ENCODE measurements around the gene CBY3. TPM values are rescaled to one million over a fixed set of nuclear protein-coding genes. Genes with fewer than 3 reads are reported as not detected.
"Not testable (repeated sequence)": the region's sequence is repeated elsewhere in the genome, so short reads cannot be mapped to it uniquely, and the experiment has no call there.

The CBY3 gene
- polyA plus RNA-seq, 1 donor (not counting 4 experiments of a cell fraction or from before 2014, with no cell fraction given), result not detected

DNA sequence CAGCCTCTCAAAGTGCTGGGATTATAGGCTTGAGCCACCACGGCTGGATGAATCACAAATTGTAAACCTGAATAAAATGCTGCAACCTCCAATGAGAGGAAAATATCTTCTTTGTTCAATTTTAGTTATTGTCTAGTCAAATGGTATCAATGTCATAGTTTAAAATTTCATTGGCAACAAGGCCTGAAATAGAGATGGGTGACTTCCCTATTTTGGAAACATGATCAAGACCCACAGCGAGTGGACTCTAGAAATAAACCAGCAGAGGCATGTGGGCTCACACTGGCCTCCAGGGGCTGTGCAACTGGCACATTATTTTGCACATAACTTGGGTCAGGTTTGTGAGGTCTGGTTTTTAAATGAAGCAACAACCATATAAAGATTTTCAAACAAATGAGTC is 27.7 kb downstream of the CBY3 start:
- dilution Hi-C loops (cut with MboI; ENCODE audit: extremely low pct_ligation_motif_present, low sequenced_read_pairs); H3K4me3 ChIP-seq (ENCODE audit: control insufficient read depth in 2 of 3, extremely low read depth in 1 of 3, insufficient read depth in 2 of 3, low read depth in 1 of 3, low read length in 3 of 3); H3K36me3 ChIP-seq (ENCODE audit: control insufficient read depth in 2 of 2, extremely low read depth in 1 of 2, insufficient read depth in 2 of 2, low read length in 2 of 2); H3K9me1 ChIP-seq (ENCODE audit: control insufficient read depth, extremely low read depth, insufficient read depth, low read length); H3K4me2 ChIP-seq (ENCODE audit: control insufficient read depth, extremely low read depth, insufficient read depth, low read depth, low read length); H3K4me1 ChIP-seq (ENCODE audit: control insufficient read depth, extremely low read depth, insufficient read depth, low read length); H3K9me3 ChIP-seq (ENCODE audit: control insufficient read depth, low read depth, low read length); H3K27ac ChIP-seq (ENCODE audit: control insufficient read depth, insufficient read depth, low read length); H2AFZ ChIP-seq (ENCODE audit: control insufficient read depth, low read length); DNase-seq (ENCODE audit: low read depth, low spot score); FAIRE-seq; H3K9ac ChIP-seq (ENCODE audit: control insufficient read depth, extremely low read depth, insufficient read depth, low read length); H3K79me2 ChIP-seq (ENCODE audit: control insufficient read depth, insufficient read depth, low read length); H3K27me3 ChIP-seq (ENCODE audit: control insufficient read depth, extremely low read depth, insufficient read depth, low read length); H4K20me1 ChIP-seq (ENCODE audit: control insufficient read depth, extremely low read depth, insufficient read depth, low read length): not testable (repeated sequence)

DNA sequence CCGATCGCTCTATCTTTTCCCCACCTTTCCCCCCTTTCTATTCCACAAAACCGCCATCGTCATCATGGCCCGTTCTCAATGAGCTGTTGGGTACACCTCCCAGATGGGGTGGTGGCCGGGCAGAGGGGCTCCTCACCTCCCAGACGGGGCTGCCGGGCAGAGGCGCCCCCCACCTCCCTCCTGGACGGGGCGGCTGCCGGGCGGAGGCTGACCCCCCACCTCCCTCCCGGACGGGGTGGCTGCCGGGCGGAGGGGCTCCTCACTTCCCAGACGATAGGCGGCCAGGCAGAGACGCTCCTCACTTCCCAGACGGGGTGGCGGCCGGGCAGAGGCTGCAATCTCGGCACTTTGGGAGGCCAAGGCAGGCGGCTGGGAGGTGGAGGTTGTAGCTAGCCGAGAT is 30.6 kb downstream of the CBY3 start:
- H3K9ac ChIP-seq (ENCODE audit: control insufficient read depth, extremely low read depth, insufficient read depth, low read length); H3K27me3 ChIP-seq (ENCODE audit: control insufficient read depth, extremely low read depth, insufficient read depth, low read length); H3K36me3 ChIP-seq (ENCODE audit: control insufficient read depth in 2 of 2, extremely low read depth in 1 of 2, insufficient read depth in 2 of 2, low read length in 2 of 2); FAIRE-seq; DNase-seq (ENCODE audit: low read depth, low spot score); H3K79me2 ChIP-seq (ENCODE audit: control insufficient read depth, insufficient read depth, low read length); H3K27ac ChIP-seq (ENCODE audit: control insufficient read depth, insufficient read depth, low read length); dilution Hi-C loops (cut with MboI; ENCODE audit: extremely low pct_ligation_motif_present, low sequenced_read_pairs); H4K20me1 ChIP-seq (ENCODE audit: control insufficient read depth, extremely low read depth, insufficient read depth, low read length); H3K4me1 ChIP-seq (ENCODE audit: control insufficient read depth, extremely low read depth, insufficient read depth, low read length); H2AFZ ChIP-seq (ENCODE audit: control insufficient read depth, low read length); H3K9me1 ChIP-seq (ENCODE audit: control insufficient read depth, extremely low read depth, insufficient read depth, low read length); H3K4me2 ChIP-seq (ENCODE audit: control insufficient read depth, extremely low read depth, insufficient read depth, low read depth, low read length); H3K4me3 ChIP-seq (ENCODE audit: control insufficient read depth in 2 of 3, extremely low read depth in 1 of 3, insufficient read depth in 2 of 3, low read depth in 1 of 3, low read length in 3 of 3); H3K9me3 ChIP-seq (ENCODE audit: control insufficient read depth, low read depth, low read length): not testable (repeated sequence)

DNA sequence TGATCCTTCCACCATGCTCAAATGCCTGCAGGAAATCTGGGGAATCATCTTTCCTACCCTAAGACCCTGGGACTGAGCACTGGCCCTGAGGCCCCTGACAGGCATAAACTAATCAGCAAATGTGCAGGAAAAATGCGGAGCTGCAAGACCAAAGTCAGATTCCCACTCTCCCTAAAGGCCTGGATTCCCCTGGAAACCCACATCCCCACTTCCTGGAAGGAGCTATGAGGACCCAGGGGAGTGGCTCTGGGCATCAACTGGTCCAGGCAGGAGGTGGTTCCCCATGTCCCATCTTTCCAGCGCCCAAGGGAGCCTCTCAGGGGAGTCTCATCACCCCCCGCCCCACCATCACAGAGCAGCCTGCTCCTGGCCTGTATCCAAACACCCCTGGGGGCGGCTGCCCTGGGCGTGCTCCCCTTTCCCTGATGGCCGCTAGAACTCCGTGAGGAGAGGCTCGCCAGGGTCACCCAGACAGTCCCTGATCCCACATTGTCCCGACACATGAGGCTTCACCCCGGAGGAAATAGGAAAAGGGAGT is 31.6 kb downstream of the CBY3 start:
- H3K4me3 ChIP-seq (ENCODE audit: control insufficient read depth in 2 of 3, extremely low read depth in 1 of 3, insufficient read depth in 2 of 3, low read depth in 1 of 3, low read length in 3 of 3); H3K9me1 ChIP-seq (ENCODE audit: control insufficient read depth, extremely low read depth, insufficient read depth, low read length); H4K20me1 ChIP-seq (ENCODE audit: control insufficient read depth, extremely low read depth, insufficient read depth, low read length); FAIRE-seq; H3K27me3 ChIP-seq (ENCODE audit: control insufficient read depth, extremely low read depth, insufficient read depth, low read length); DNase-seq (ENCODE audit: low read depth, low spot score); H3K9me3 ChIP-seq (ENCODE audit: control insufficient read depth, low read depth, low read length); H3K79me2 ChIP-seq (ENCODE audit: control insufficient read depth, insufficient read depth, low read length); dilution Hi-C loops (cut with MboI; ENCODE audit: extremely low pct_ligation_motif_present, low sequenced_read_pairs); H3K36me3 ChIP-seq (ENCODE audit: control insufficient read depth in 2 of 2, extremely low read depth in 1 of 2, insufficient read depth in 2 of 2, low read length in 2 of 2); H3K27ac ChIP-seq (ENCODE audit: control insufficient read depth, insufficient read depth, low read length); H3K4me2 ChIP-seq (ENCODE audit: control insufficient read depth, extremely low read depth, insufficient read depth, low read depth, low read length); H3K4me1 ChIP-seq (ENCODE audit: control insufficient read depth, extremely low read depth, insufficient read depth, low read length); H3K9ac ChIP-seq (ENCODE audit: control insufficient read depth, extremely low read depth, insufficient read depth, low read length); H2AFZ ChIP-seq (ENCODE audit: control insufficient read depth, low read length): not testable (repeated sequence)
